SKM-1 (cell line): Measurements from ENCODE around the gene WWTR1.
A peak's percentile ranks its signal among the peaks of the same experiment; 100 is the strongest.

ENCODE experiments used
- DNase-seq: peaks from one replicate; lab custom pipeline; 2025; ENCODE audit not compliant: unreplicated experiment; lab: John Stamatoyannopoulos, UW

The WWTR1 gene

DNA sequence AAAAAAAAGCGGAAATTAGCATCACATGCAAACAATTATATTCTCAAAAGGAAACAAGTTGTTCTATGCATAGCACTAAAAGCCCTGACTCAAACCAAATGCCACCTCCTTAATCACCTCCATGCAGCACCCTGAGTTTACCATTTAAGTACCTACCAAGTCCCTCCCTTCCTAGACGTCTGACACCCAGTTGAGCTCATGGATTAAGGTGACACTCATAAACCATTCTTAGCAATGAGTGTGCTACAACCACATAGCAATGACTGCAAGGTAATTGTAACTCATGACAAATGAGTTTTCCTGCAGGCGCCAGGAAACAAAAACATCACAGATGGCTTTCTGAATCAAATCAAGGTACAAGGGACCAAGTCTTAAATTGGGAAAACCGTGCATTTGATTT lies 32.0 kb downstream of the WWTR1 start:
- DNase-seq = no peak

GRCh38 chr3:149623824-149624223 lies 34.0 kb downstream of the WWTR1 start:
- DNase-seq = peak; percentile 46

- no peak for DNase-seq
Observed at GRCh38 chr3:149621218-149622005, 36.4 kb downstream of the WWTR1 start.

- no peak for DNase-seq
Observed at GRCh38 chr3:149620291-149621020, 37.4 kb downstream of the WWTR1 start.

DNA sequence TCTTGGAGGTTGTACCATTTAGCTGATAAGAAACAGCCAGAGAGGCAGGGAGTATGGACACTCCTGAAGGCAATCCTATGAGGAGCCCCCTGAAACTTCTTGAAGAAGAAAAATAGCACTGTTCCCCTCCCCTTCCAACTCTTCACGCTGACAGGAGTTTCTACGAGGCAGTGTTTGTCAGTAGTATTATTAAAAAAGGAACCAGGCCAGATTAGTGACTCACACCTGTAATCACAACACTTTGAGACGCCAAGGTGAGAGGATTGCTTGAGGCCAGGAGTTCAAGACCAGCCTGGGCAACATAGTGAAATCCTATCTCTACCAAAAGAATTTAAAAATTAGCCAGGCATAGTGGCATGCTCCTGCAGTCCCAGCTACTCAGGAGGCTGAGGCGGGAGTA lies 38.7 kb downstream of the WWTR1 start:
- no peak for DNase-seq

GRCh38 chr3:149618151-149619123 lies 39.4 kb downstream of the WWTR1 start:
- no peak for DNase-seq

- no peak for DNase-seq
Observed at GRCh38 chr3:149615731-149616221, 42.0 kb downstream of the WWTR1 start.

DNA sequence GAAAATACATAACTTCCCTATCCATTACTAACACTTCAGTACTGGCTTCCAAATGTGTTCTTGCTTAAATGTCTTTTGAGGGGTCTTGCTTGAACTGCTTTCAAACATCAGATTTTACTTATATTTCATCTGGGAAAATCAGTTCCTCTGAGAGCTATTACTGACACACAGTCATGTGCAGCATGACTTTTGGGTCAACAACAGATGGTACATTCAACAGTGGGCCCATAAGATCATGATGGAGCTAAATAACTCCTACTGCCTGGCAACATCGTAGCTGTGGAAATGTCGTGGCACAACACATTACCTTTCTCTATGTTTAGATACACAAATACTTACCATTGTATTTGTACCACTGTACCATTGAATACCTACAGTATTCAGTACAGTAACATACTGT lies 43.8 kb downstream of the WWTR1 start:
- DNase-seq = no peak

- no peak for DNase-seq
Observed at GRCh38 chr3:149612456-149612855, 45.4 kb downstream of the WWTR1 start.

DNA sequence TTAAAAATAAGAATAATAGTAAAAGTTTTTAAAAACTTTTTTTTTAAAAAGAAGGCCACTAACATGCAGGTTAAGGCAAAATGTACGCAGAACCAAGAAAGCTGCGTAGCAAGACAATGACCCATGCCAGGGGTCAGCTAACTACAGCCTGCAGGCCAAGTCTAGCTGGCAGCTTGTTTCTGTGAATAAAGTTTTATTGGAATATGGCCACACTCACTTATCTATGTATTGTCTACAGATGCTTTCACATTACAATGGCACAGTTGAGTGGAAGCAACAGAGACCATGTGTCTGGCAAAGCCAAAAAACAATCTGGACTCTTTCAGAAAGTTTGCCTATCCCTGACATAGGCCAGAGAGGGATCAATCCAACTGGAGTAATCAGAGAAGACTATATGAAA lies 46.7 kb downstream of the WWTR1 start:
- no peak for DNase-seq

- DNase-seq = no peak
Observed at GRCh38 chr3:149610351-149611105, 47.3 kb downstream of the WWTR1 start.

- DNase-seq = no peak
Observed at GRCh38 chr3:149609595-149609994, 48.2 kb downstream of the WWTR1 start.

DNA sequence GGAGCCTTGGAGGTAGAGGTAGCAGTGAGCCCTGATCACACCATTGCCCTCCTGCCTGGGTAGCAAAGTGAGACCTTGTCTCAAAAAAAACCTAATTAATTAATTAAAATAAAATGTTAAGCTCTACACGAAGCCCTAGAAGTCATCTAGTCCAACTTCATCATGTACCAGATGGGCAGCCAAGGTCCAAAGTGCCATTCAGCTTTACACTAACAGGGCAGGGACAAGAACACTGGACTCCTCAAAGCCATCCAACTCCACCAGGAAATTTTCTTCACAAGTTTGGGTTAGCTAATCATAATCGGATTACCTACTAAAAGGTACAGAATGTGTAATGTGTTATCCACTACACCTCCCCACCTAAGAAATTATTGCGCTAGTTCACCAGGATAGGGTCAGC lies 48.8 kb downstream of the WWTR1 start:
- DNase-seq = no peak

- no peak for DNase-seq
Observed at GRCh38 chr3:149605902-149606301, 51.9 kb downstream of the WWTR1 start.

DNA sequence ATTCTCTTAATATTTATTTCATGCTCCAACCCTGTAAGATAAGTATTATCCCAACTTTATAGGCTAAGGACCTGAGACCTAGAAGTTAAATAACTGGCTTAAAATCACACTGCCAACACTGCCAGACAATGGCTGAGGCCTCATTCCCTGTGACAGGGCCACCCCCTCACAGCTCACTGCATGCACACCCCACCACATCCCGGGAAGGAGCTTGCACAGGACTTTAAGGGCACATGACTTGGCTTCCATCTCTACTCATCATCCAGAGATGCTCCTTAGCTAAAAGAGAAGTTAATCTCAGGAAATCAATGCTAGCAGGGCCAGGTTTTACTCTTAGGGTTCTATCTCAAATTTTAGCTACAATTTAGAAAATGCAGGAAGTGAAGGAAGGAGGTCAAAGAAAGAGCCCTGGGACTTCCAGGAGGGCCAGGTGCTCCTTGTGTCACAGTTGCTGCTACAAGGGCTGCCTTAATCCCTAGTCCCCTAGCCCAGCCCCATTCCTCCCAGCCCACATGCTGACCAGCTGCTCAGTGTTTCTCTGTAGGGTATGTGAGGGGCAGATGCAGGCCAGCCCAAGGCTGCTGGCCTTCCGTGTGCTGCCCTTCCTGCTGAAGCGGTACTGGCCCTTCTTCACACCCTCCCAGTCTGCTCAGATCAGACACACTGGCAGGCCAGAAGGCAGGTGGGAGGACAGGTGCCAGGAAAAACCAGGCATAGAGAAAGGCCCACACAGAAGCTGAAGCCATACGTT lies 53.5 kb downstream of the WWTR1 start:
- DNase-seq = no peak

GRCh38 chr3:149603126-149604074 lies 54.4 kb downstream of the WWTR1 start:
- DNase-seq = no peak

DNA sequence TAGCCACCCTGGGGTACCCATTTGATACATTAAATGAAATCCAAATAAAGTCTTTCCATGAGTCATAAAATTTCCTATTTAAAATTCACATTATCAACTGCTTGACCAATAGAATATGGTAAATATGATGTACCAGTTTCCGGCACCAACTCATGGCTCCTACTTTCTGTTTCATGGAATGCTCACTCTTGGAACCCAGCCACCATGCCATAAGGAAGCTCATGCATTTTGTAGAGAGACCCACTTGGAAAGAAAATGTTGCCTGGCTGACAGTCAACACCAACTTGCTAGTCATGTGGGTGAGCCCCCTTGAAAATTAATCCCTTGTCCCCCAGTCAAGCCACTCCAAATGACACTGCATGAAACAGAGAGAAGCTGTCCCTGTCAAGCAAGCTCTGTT lies 57.2 kb downstream of the WWTR1 start:
- no peak for DNase-seq

DNA sequence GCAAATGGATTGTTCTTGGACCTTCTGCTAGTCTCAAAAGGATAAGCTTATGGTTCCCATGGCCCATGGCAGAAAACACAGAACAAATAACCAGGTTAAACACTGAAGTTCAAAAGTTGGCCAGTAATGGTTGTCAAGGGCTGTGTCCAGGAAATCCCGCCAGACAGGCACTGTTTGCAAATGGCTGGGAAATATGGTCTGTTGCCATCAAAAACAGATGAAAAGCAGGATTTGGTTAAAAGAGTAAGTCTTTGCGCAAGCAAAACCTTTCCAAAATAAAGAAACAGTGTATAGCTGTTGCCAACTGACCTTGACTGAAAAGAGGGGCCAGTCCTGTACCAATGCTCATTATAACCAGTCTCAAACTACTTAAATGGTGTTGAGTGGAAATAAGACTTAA lies 58.6 kb downstream of the WWTR1 start:
- no peak for DNase-seq
